ENCODE results near the gene NBPF6.
"Not testable (repeated sequence)": the region's sequence is repeated elsewhere in the genome, so short reads cannot be mapped to it uniquely, and the experiment has no call there.

Gene NBPF6

GRCh38 chr1:108450043-108450442 lies at the start of gene NBPF6:
Gene NBPF6, plus strand, starts transcription at chr1:108450343. Its CDS starts 259 bp downstream, at chr1:108450602.
- DNase-seq (ENCODE audit: low read depth): not testable (repeated sequence)

GRCh38 chr1:108411098-108411833 lies 38.9 kb upstream of the NBPF6 start:
- DNase-seq (ENCODE audit: low read depth): not testable (repeated sequence)

GRCh38 chr1:108420129-108420528 lies 30.0 kb upstream of the NBPF6 start:
- DNase-seq (ENCODE audit: low read depth): not testable (repeated sequence)

- DNase-seq (ENCODE audit: low read depth): not testable (repeated sequence)
These were observed 28.9 kb upstream of the NBPF6 start for GRCh38 chr1:108421061-108421916.

- DNase-seq (ENCODE audit: low read depth): not testable (repeated sequence)
These were observed 23.3 kb upstream of the NBPF6 start for GRCh38 chr1:108426877-108427276.

GRCh38 chr1:108432002-108432401 lies 18.1 kb upstream of the NBPF6 start:
- DNase-seq (ENCODE audit: low read depth): not testable (repeated sequence)

- not testable (repeated sequence) for DNase-seq (ENCODE audit: low read depth)
These were observed 16.7 kb upstream of the NBPF6 start for GRCh38 chr1:108433404-108433803.

GRCh38 chr1:108438536-108438935 lies 11.6 kb upstream of the NBPF6 start:
- DNase-seq (ENCODE audit: low read depth): not testable (repeated sequence)

- DNase-seq (ENCODE audit: low read depth): not testable (repeated sequence)
These were observed 4.4 kb downstream of the NBPF6 start for GRCh38 chr1:108454521-108454920.

GRCh38 chr1:108458661-108459060 lies 8.5 kb downstream of the NBPF6 start:
- DNase-seq (ENCODE audit: low read depth): not testable (repeated sequence)

GRCh38 chr1:108461758-108462157 lies 11.6 kb downstream of the NBPF6 start:
- not testable (repeated sequence) for DNase-seq (ENCODE audit: low read depth)

GRCh38 chr1:108463962-108464361 lies 13.8 kb downstream of the NBPF6 start:
- not testable (repeated sequence) for DNase-seq (ENCODE audit: low read depth)

GRCh38 chr1:108466166-108466565 lies 16.0 kb downstream of the NBPF6 start:
- not testable (repeated sequence) for DNase-seq (ENCODE audit: low read depth)

GRCh38 chr1:108467155-108467554 lies 17.0 kb downstream of the NBPF6 start:
- not testable (repeated sequence) for DNase-seq (ENCODE audit: low read depth)

- DNase-seq (ENCODE audit: low read depth): not testable (repeated sequence)
These were observed 20.6 kb downstream of the NBPF6 start for GRCh38 chr1:108470750-108471149.

- not testable (repeated sequence) for DNase-seq (ENCODE audit: low read depth)
These were observed 24.4 kb downstream of the NBPF6 start for GRCh38 chr1:108474516-108474915.

GRCh38 chr1:108478429-108479015 lies 28.4 kb downstream of the NBPF6 start:
- DNase-seq (ENCODE audit: low read depth): no peak

GRCh38 chr1:108482708-108483107 lies 32.6 kb downstream of the NBPF6 start:
- no peak for DNase-seq (ENCODE audit: low read depth)

- not testable (repeated sequence) for DNase-seq (ENCODE audit: low read depth)
These were observed 35.8 kb downstream of the NBPF6 start for GRCh38 chr1:108485990-108486389.

- DNase-seq (ENCODE audit: low read depth): not testable (repeated sequence)
These were observed 36.6 kb downstream of the NBPF6 start for GRCh38 chr1:108486707-108487106.

GRCh38 chr1:108495008-108495407 lies 44.9 kb downstream of the NBPF6 start:
- DNase-seq (ENCODE audit: low read depth): not testable (repeated sequence)

GRCh38 chr1:108496856-108497255 lies 46.7 kb downstream of the NBPF6 start:
- not testable (repeated sequence) for DNase-seq (ENCODE audit: low read depth)
